ENCODE measurements around the gene BLNK.

DNA sequence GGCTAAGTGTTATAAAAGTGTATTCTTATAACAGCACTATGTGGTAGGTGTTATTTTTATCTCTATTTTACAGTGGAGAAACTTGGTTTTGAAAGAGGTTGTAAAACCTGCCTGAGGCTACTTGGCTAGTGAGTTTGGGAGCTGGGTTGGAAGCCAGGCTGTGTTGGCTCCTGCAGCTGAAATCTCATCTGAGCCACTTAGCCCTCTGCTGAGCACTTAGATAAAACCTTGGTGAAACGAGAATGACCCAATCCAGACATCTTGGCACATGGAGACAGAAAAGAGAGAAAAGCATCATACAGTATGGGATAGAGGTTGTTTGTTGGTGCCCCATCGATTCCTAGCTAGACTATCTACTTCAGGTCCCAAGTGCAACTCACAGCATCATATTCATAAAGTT, 37.4 kb downstream of the BLNK start:
- TF ChIP-seq ZNF384 (IDR thresholded peaks at IDR 0.05) (no peak), LEF1 (IDR thresholded peaks at IDR 0.05; ENCODE audit: borderline replicate concordance) (no peak), ARNT (IDR thresholded peaks at IDR 0.05) (no peak), ELF4 (IDR thresholded peaks at IDR 0.05) (no peak), PKNOX1 (IDR thresholded peaks at IDR 0.05) (no peak)
